Upper lobe of left lung (tissue), 4 donors: ENCODE measurements around the gene AQP2.

Experiments used
- CTCF ChIP-seq, 6 experiments: fragments of 450-650 bp in 4 of 6; fragments of 200-600 bp in 2 of 6; sonication (generic) in 2 of 6; IDR thresholded peaks; one replicate each; pipeline ENCODE4 v1.5.1; 2016 to 2019; ENCODE audit warnings: antibody characterized with exemption in 6 of 6
- EP300 ChIP-seq, 4 donors: sonication (generic); formaldehyde crosslinking; IDR thresholded peaks; one replicate each; pipeline ENCODE4 v1.5.1; 2017; ENCODE audit warnings: antibody characterized with exemption in 4 of 4, control low read depth in 2 of 4
- POLR2A ChIP-seq, 4 donors: fragments of 450-650 bp; IDR thresholded peaks; one replicate each; pipeline ENCODE4 v1.5.1; 2016 to 2017; ENCODE audit warnings: antibody characterized with exemption in 4 of 4, mild to moderate bottlenecking in 2 of 4
- POLR2AphosphoS5 ChIP-seq, 2 donors: sonication (generic); formaldehyde crosslinking; IDR thresholded peaks; one replicate each; pipeline ENCODE4 v1.5.1; 2017; ENCODE audit warnings: antibody characterized with exemption in 2 of 2

GRCh38 chr12:49974231-49974675 is 23.7 kb downstream of the AQP2 start:
- TF ChIP-seq EP300 (IDR thresholded peaks at IDR 0.05), result no peak
- TF ChIP-seq CTCF (IDR thresholded peaks at IDR 0.05), result peak; percentile 27 to 79 (median 64)
- no peak for TF ChIP-seq POLR2A (IDR thresholded peaks at IDR 0.05)
- TF ChIP-seq POLR2AphosphoS5 (IDR thresholded peaks at IDR 0.05), result no peak
